RWPE2 (cell line): ENCODE results near the gene MYOZ3.

Experiments used
- ATAC-seq: fragments of 200-7000 bp; cut with Tn5 transposase; 3 replicates; pipeline ENCODE4 v1.9.1; 2021; ENCODE audit warnings: low read depth
- DNase-seq: peaks from one replicate; pipeline ENCODE4 v3.0.0-alpha.2; 2020; ENCODE audit warnings: low spot score
- H3K27ac ChIP-seq: fragments of 450-650 bp; 2 replicates; pipeline ENCODE4 v1.5.1; 2017; ENCODE audit warnings: mild to moderate bottlenecking; ENCODE audit not compliant: poor library complexity, severe bottlenecking
- H3K27me3 ChIP-seq: fragments of 250-450 bp; sonication (Bioruptor Pico); 2 replicates; pipeline ENCODE4 v1.5.1; 2021; ENCODE audit warnings: mild to moderate bottlenecking, moderate library complexity; ENCODE audit not compliant: insufficient read depth, poor library complexity, severe bottlenecking
- H3K36me3 ChIP-seq: fragments of 250-450 bp; sonication (Bioruptor Pico); 2 replicates; pipeline ENCODE4 v1.5.1; 2020; ENCODE audit warnings: low read depth, mild to moderate bottlenecking, moderate library complexity
- H3K4me1 ChIP-seq: fragments of 250-450 bp; sonication (Bioruptor Pico); 2 replicates; pipeline ENCODE4 v1.5.1; 2021; ENCODE audit warnings: mild to moderate bottlenecking, moderate library complexity; ENCODE audit not compliant: insufficient read depth, poor library complexity, severe bottlenecking
- H3K4me3 ChIP-seq: fragments of 250-450 bp; sonication (Bioruptor Pico); 2 replicates; pipeline ENCODE4 v1.5.1; 2021; ENCODE audit warnings: mild to moderate bottlenecking, moderate library complexity; ENCODE audit not compliant: severe bottlenecking
- H3K9me3 ChIP-seq: fragments of 250-450 bp; sonication (Bioruptor Pico); 2 replicates; pipeline ENCODE4 v1.5.1; 2021; ENCODE audit warnings: mild to moderate bottlenecking, moderate library complexity; ENCODE audit not compliant: severe bottlenecking
- TF ChIP-seq, protein P1 (sequence below): fragments of 450-650 bp; IDR thresholded peaks from one replicate; pipeline ENCODE4 v1.5.1; 2017; ENCODE audit warnings: mild to moderate bottlenecking, moderate library complexity; ENCODE audit not compliant: poor library complexity, severe bottlenecking

The MYOZ3 gene

DNA sequence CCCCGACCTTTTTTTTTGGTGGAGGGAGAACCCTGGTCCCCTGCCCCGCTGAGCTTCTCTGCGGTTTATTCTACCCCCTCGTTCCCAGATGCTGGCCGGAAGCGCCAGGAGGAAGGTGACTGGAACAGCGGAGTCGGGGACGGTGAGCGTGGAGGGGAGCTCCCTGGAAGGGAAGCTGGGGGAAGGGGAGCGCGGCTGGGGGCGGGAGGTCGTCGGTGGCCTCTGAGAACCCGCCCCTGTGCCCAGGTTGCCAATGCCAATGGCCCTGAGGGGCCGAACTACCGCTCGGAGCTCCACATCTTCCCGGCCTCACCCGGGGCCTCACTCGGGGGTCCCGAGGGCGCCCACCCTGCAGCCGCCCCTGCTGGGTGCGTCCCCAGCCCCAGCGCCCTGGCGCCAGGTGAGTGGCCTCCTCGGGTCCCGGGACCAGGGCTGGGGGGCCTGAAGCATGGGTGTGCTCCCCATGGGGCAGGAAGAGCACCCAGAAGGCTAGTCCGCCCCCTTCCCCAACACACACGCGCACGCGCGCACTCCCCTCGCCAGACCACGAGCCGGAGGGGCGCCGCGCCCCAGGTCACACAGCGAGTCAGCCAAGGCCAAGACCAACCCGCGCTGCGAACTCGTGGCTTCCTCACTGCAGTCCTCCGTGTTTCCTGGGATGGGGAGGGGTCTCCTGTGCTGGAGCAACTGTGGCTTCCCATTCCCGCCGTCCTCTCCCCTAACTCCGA is 10.6 kb downstream of the MYOZ3 start:
- no peak for ATAC-seq
- Histone ChIP-seq H3K27me3 (no peaks in the 10 kb centered on the region), H3K4me3 (no peak overlapping the region), H3K27ac (no peak overlapping the region), H3K36me3 (no peaks in the 10 kb centered on the region), H3K9me3 (no peaks in the 10 kb centered on the region), H3K4me1 (peaks cover 9% of the 10 kb centered on the region)
- TF ChIP-seq, protein P1, sequence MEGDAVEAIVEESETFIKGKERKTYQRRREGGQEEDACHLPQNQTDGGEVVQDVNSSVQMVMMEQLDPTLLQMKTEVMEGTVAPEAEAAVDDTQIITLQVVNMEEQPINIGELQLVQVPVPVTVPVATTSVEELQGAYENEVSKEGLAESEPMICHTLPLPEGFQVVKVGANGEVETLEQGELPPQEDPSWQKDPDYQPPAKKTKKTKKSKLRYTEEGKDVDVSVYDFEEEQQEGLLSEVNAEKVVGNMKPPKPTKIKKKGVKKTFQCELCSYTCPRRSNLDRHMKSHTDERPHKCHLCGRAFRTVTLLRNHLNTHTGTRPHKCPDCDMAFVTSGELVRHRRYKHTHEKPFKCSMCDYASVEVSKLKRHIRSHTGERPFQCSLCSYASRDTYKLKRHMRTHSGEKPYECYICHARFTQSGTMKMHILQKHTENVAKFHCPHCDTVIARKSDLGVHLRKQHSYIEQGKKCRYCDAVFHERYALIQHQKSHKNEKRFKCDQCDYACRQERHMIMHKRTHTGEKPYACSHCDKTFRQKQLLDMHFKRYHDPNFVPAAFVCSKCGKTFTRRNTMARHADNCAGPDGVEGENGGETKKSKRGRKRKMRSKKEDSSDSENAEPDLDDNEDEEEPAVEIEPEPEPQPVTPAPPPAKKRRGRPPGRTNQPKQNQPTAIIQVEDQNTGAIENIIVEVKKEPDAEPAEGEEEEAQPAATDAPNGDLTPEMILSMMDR, result no peak
- no peak for DNase-seq

DNA sequence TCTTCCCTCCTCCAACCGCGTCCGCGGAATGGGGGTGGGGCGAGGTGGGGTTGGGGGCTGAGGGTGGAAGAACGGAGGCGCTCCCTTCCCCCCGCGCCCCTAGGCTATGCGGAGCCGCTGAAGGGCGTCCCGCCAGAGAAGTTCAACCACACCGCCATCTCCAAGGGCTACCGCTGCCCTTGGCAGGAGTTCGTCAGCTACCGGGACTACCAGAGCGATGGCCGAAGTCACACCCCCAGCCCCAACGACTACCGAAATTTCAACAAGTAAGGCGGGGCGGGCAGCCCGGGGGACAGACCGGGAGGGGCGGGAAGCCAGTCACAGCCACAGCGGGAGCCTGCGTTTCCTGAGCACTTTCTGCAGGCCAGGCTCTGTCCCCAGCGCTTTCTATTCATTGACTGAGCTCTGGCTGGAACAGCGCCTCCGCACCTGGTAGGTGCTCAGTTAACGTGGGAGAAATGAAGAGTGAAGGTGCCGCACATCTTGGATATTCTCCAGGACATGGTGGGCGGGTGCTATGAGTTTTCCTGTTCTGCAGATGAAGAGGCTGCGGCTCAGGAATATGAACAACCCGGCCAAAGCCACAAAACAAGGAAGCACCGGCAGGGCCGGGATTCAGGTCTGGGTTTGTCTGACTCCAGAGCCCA is 11.3 kb downstream of the MYOZ3 start:
- TF ChIP-seq, protein P1, result peak; percentile 29
- Histone ChIP-seq H3K27ac (no peak overlapping the region), H3K4me1 (peaks cover 9% of the 10 kb centered on the region), H3K36me3 (no peaks in the 10 kb centered on the region), H3K9me3 (no peaks in the 10 kb centered on the region), H3K27me3 (no peaks in the 10 kb centered on the region), H3K4me3 (peak overlapping the region; percentile 20)
- ATAC-seq (peak; percentile 64), DNase-seq (no peak)

DNA sequence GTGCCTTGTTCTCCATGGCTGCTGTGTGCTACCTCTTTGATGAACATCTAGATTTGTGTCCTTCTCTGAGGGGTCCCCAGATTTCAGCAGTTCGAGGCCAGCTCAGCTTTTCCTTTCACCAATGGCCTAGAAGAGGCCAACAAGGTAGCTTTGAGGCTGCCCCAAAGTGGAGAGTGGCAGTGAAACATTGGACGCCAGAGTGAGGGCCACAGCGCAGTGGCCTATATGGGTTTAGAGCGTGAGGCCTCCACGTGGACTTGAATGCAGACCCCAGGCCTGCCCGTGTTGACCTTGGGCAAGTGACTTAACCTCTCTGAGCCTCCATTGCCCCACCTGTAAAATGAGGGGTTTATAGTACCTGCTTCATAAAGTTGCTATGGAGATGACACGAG is 11.8 kb downstream of the MYOZ3 start:
- no peak overlapping the region for H3K27ac ChIP-seq
- H3K9me3 ChIP-seq, result no peaks in the 10 kb centered on the region
- ATAC-seq (no peak), DNase-seq (no peak)
- H3K4me3 ChIP-seq, result no peak overlapping the region
- H3K4me1 ChIP-seq, result peaks cover 9% of the 10 kb centered on the region
- no peaks in the 10 kb centered on the region for H3K27me3 ChIP-seq
- H3K36me3 ChIP-seq, result no peaks in the 10 kb centered on the region
- TF ChIP-seq, protein P1, result no peak

DNA sequence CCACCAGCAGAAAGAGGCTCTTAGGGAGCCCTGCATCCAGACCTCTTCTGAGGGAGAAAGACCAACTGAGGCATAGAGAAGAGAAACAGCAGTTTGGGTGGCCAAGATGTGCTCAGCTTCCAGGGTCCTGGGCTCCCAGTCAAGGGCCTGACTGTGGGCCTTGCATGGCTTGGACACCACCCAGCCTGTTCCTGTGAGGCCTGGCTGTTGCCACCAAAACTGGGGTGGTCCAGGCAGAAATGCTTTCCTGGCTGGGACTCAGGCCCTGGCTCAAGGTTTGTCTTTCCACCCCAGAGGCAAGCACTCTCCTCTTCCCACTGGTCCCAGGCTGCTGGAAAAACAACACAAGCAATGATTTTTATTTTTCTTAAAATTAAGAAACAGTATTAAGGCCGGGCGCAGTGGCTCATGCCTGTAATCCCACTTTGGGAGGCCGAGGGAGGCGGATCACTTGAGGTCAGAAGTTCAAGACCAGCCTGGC is 13.3 kb downstream of the MYOZ3 start:
- ATAC-seq (no peak), DNase-seq (no peak)
- Histone ChIP-seq H3K27ac (no peak overlapping the region), H3K9me3 (no peaks in the 10 kb centered on the region), H3K27me3 (no peaks in the 10 kb centered on the region), H3K36me3 (no peaks in the 10 kb centered on the region), H3K4me1 (peaks cover 9% of the 10 kb centered on the region), H3K4me3 (no peak overlapping the region)
- TF ChIP-seq, protein P1, result no peak

DNA sequence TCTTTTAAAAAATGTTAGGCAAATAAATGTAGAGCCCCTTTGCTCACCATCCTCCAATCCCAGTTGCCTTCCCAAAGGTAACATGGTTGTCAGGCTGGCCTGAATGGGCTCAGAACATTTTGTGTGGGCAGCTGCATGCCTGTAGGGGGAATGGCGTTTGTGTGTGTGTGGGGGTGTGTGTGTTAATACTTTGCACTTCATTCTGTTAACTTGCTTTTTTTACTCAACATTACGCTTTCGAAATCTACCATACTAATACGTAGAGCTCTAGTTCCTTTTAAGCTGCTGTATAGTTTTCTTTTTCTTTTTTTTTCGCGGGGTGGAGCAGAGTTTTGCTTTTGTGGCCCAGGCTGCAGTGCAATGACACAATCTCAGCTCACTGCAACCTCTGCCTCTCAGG is 14.0 kb downstream of the MYOZ3 start:
- Histone ChIP-seq H3K9me3 (no peaks in the 10 kb centered on the region), H3K36me3 (no peaks in the 10 kb centered on the region), H3K4me1 (peaks cover 9% of the 10 kb centered on the region), H3K27me3 (no peaks in the 10 kb centered on the region), H3K27ac (no peak overlapping the region), H3K4me3 (no peak overlapping the region)
- DNase-seq, result no peak
- ATAC-seq, result no peak
- TF ChIP-seq, protein P1, result no peak
